A673 (cell line): ENCODE measurements around the gene PEX14. TPM values are rescaled to one million over a fixed set of nuclear protein-coding genes. Genes with fewer than 3 reads are reported as not detected.

Source experiments
- BruUV-seq: library from RNA; stranded (reverse); fragments of 400-500 nt; replicated peaks from 2 replicates; lab custom pipeline; 2021; lab: Mats Ljungman, UMichigan
- CTCF ChIA-PET: fragments of 300-600 bp; sonication (Branson Sonifier 250); formaldehyde crosslinking; loops from one replicate; lab custom pipeline; 2022; ENCODE audit warnings: antibody characterized with exemption; lab: Charles Lee
- POLR2A ChIA-PET: fragments of 300-600 bp; sonication (Branson Sonifier 250); formaldehyde crosslinking; loops from one replicate; lab custom pipeline; 2022; ENCODE audit warnings: antibody characterized with exemption; ENCODE audit not compliant: low non-redundant PET; lab: Charles Lee
- DNase-seq: peaks from one replicate; pipeline ENCODE4 v3.0.0-alpha.2; 2015; ENCODE audit warnings: low spot score
- H3K27ac ChIP-seq: fragments of 200-600 bp; sonication (generic); 2 replicates; pipeline ENCODE4 v1.5.1; 2016; ENCODE audit warnings: mixed run types, low read depth, mild to moderate bottlenecking, mixed read lengths, antibody characterized with exemption, low read length; ENCODE audit not compliant: poor library complexity, severe bottlenecking
- H3K27me3 ChIP-seq: fragments of 200-600 bp; sonication (generic); replicated peaks from 2 replicates; pipeline ENCODE4 v1.6.1; 2017; ENCODE audit warnings: mixed run types, low read depth, mild to moderate bottlenecking, mixed read lengths, antibody characterized with exemption, low read length; ENCODE audit not compliant: insufficient read depth, poor library complexity
- H3K36me3 ChIP-seq: fragments of 200-600 bp; sonication (generic); 2 replicates; pipeline ENCODE4 v1.6.1; 2016; ENCODE audit warnings: mixed run types, mild to moderate bottlenecking, mixed read lengths, antibody characterized with exemption, low read length; ENCODE audit not compliant: insufficient read depth, poor library complexity, severe bottlenecking
- H3K4me1 ChIP-seq: fragments of 200-600 bp; sonication (generic); 2 replicates; pipeline ENCODE4 v1.6.1; 2017; ENCODE audit warnings: mixed run types, mild to moderate bottlenecking, mixed read lengths, antibody characterized with exemption, low read length; ENCODE audit not compliant: insufficient read depth, poor library complexity, severe bottlenecking
- H3K4me3 ChIP-seq: fragments of 200-600 bp; sonication (generic); 2 replicates; pipeline ENCODE4 v1.5.1; 2016; ENCODE audit warnings: low read depth, mixed run types, mild to moderate bottlenecking, mixed read lengths, low read length; ENCODE audit not compliant: poor library complexity, severe bottlenecking
- H3K9me3 ChIP-seq: fragments of 200-600 bp; sonication (generic); 2 replicates; pipeline ENCODE4 v1.6.1; 2016; ENCODE audit warnings: mixed run types, low read depth, mild to moderate bottlenecking, mixed read lengths, antibody characterized with exemption, low read length; ENCODE audit not compliant: poor library complexity, severe bottlenecking
- CTCF ChIP-seq: fragments of 300-800, 200-600 bp; sonication (generic); conservative IDR thresholded peaks from 2 replicates; pipeline ENCODE4 v1.5.1; 2017; ENCODE audit warnings: low read depth, mild to moderate bottlenecking, antibody characterized with exemption, low read length, moderate library complexity, mixed read lengths
- EZH2 ChIP-seq: fragments of 200-600 bp; sonication (generic); IDR thresholded peaks from 2 replicates; pipeline ENCODE4 v1.6.1; 2017; ENCODE audit warnings: borderline replicate concordance, low read depth, mild to moderate bottlenecking, mixed read lengths, antibody characterized with exemption, low read length; ENCODE audit not compliant: poor library complexity, severe bottlenecking
- intact Hi-C: fragments of 100-400 bp; cut with micrococcal nuclease; formaldehyde crosslinking; loops from one replicate; pipeline ENCODE4 v1.10.0; 2022; ENCODE audit not compliant: unreplicated experiment
- total RNA-seq: library from RNA; stranded (reverse); gene quantifications from 2 replicates; pipeline ENCODE4 v1.2.3, GENCODE V29; 2021

Gene PEX14
- total RNA-seq, 1 experiment from 2014 or later: 26.8 TPM

- no peak for TF ChIP-seq CTCF
- BruUV-seq: no TSS peak
- H3K27ac ChIP-seq: no peak overlapping the region
- no peaks in the 10 kb centered on the region for H3K27me3 ChIP-seq
- H3K9me3 ChIP-seq: no peaks in the 10 kb centered on the region
- ChIA-PET POLR2A (no interaction called here), CTCF (no interaction called here)
- peaks cover 40% of the 10 kb centered on the region for H3K4me1 ChIP-seq
- DNase-seq: no peak
- no peaks in the 10 kb centered on the region for H3K36me3 ChIP-seq
- no peak overlapping the region for H3K4me3 ChIP-seq
- intact Hi-C loops: no loop called here
These were observed 45.7 kb downstream of the PEX14 start for GRCh38 chr1:10520497-10520896.

- POLR2A ChIA-PET: no interaction called here
These were observed 46.2 kb downstream of the PEX14 start for GRCh38 chr1:10520952-10521351.

GRCh38 chr1:10521537-10522157 lies 46.9 kb downstream of the PEX14 start:
- ChIA-PET POLR2A (interaction anchor here (0.6 kb wide), 1 partner anchor 581 kb away, joined by 17 read pairs; no protein-coding TSS in a partner anchor), CTCF (no interaction called here)
- Histone ChIP-seq H3K9me3 (no peaks in the 10 kb centered on the region), H3K4me3 (no peak overlapping the region), H3K27ac (no peak overlapping the region), H3K27me3 (no peaks in the 10 kb centered on the region), H3K4me1 (peaks cover 39% of the 10 kb centered on the region), H3K36me3 (no peaks in the 10 kb centered on the region)
- DNase-seq: no peak
- no TSS peak for BruUV-seq
- TF ChIP-seq CTCF (no peak), EZH2 (no peak)
- intact Hi-C loops: no loop called here

More at GRCh38 chr1:10520952-10521351, 46.2 kb downstream of the PEX14 start:
- no peaks in the 10 kb centered on the region for H3K27me3 ChIP-seq
- no peak overlapping the region for H3K27ac ChIP-seq
- CTCF ChIA-PET: no interaction called here
- intact Hi-C loops: no loop called here
- no peak for DNase-seq
- no TSS peak for BruUV-seq
- no peaks in the 10 kb centered on the region for H3K9me3 ChIP-seq
- H3K4me3 ChIP-seq: no peak overlapping the region
- no peak for TF ChIP-seq CTCF
- TF ChIP-seq EZH2: no peak
- no peaks in the 10 kb centered on the region for H3K36me3 ChIP-seq
- peaks cover 39% of the 10 kb centered on the region for H3K4me1 ChIP-seq
